ENCODE measurements around the gene FNDC4.
"Not testable (repeated sequence)": the region's sequence is repeated elsewhere in the genome, so short reads cannot be mapped to it uniquely, and the experiment has no call there.

Gene FNDC4

GRCh38 chr2:27494944-27495554, at the start of gene FNDC4:
TSS of gene FNDC4 (minus strand) at chr2:27495200. CDS start at chr2:27494679, 521 bp downstream.
- DNase-seq: peak; percentile 14
- H3K4me1 Mint-ChIP-seq: peaks cover 18% of the 10 kb centered on the region
- ATAC-seq: peak; percentile 48
- H3K9me3 Mint-ChIP-seq: no peaks in the 10 kb centered on the region
- peak within 1 kb of the TSS; percentile 56 for H3K4me3 Mint-ChIP-seq
- H3K27me3 Mint-ChIP-seq: peaks cover 53% of the 10 kb centered on the region
- no peaks in the 10 kb centered on the region for H3K36me3 Mint-ChIP-seq (ENCODE audit: low read depth)
- H3K27ac Mint-ChIP-seq: no peak within 1 kb of the TSS

- no peak overlapping the region for H3K4me3 Mint-ChIP-seq
- no peaks in the 10 kb centered on the region for H3K27me3 Mint-ChIP-seq
- H3K4me1 Mint-ChIP-seq: no peaks in the 10 kb centered on the region
- DNase-seq: no peak
- H3K36me3 Mint-ChIP-seq (ENCODE audit: low read depth): no peaks in the 10 kb centered on the region
- no peak overlapping the region for H3K27ac Mint-ChIP-seq
- no peaks in the 10 kb centered on the region for H3K9me3 Mint-ChIP-seq
- ATAC-seq: no peak
Observed at GRCh38 chr2:27544143-27544821, 49.3 kb upstream of the FNDC4 start.

GRCh38 chr2:27539649-27540048, 44.6 kb upstream of the FNDC4 start:
- not testable (repeated sequence) for DNase-seq; H3K4me3 Mint-ChIP-seq; H3K27me3 Mint-ChIP-seq; H3K27ac Mint-ChIP-seq; H3K4me1 Mint-ChIP-seq; ATAC-seq; H3K9me3 Mint-ChIP-seq; H3K36me3 Mint-ChIP-seq (ENCODE audit: low read depth)

GRCh38 chr2:27538839-27539450, 43.9 kb upstream of the FNDC4 start:
- not testable (repeated sequence) for ATAC-seq; H3K4me3 Mint-ChIP-seq; H3K4me1 Mint-ChIP-seq; H3K27me3 Mint-ChIP-seq; DNase-seq; H3K27ac Mint-ChIP-seq; H3K9me3 Mint-ChIP-seq; H3K36me3 Mint-ChIP-seq (ENCODE audit: low read depth)

DNA sequence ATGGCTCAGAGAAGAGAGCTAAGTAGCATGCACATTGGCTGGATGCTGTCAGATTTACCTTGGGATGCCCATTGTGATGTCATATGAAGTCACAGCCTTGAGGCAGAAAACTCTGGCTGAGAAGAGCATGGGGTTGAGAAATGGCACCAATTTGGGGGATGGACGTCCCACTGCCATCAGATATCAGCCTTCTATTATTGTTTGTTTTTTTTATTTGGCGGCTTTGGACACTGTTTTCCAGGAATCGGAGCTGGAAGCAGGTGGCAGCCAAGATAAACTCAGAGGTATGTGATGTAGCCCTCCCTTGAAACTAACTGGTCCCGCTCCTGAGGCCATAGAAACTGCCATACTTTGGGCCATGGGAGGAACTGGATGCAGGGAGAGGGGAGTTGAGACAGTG, 42.3 kb upstream of the FNDC4 start:
- DNase-seq (no peak), ATAC-seq (no peak)
- no peak overlapping the region for H3K27ac Mint-ChIP-seq

GRCh38 chr2:27531983-27532382, 37.0 kb upstream of the FNDC4 start:
- DNase-seq: no peak
- no peaks in the 10 kb centered on the region for H3K9me3 Mint-ChIP-seq
- H3K36me3 Mint-ChIP-seq (ENCODE audit: low read depth): no peaks in the 10 kb centered on the region
- ATAC-seq: no peak
- peaks cover 5% of the 10 kb centered on the region for H3K27me3 Mint-ChIP-seq
- H3K4me1 Mint-ChIP-seq: peaks cover 5% of the 10 kb centered on the region
- no peak overlapping the region for H3K4me3 Mint-ChIP-seq
- no peak overlapping the region for H3K27ac Mint-ChIP-seq

More for the DNA sequence above, 42.3 kb upstream of the FNDC4 start:
- Mint-ChIP-seq H3K9me3 (no peaks in the 10 kb centered on the region), H3K27me3 (no peaks in the 10 kb centered on the region), H3K36me3 (ENCODE audit: low read depth) (no peaks in the 10 kb centered on the region), H3K4me1 (no peaks in the 10 kb centered on the region), H3K4me3 (no peak overlapping the region)

- Mint-ChIP-seq H3K27me3 (peaks cover 13% of the 10 kb centered on the region), H3K4me3 (no peak overlapping the region), H3K9me3 (no peaks in the 10 kb centered on the region), H3K27ac (no peak overlapping the region), H3K36me3 (ENCODE audit: low read depth) (no peaks in the 10 kb centered on the region), H3K4me1 (peaks cover 5% of the 10 kb centered on the region)
- ATAC-seq: no peak
- no peak for DNase-seq
Observed at GRCh38 chr2:27527182-27527581, 32.2 kb upstream of the FNDC4 start.

DNA sequence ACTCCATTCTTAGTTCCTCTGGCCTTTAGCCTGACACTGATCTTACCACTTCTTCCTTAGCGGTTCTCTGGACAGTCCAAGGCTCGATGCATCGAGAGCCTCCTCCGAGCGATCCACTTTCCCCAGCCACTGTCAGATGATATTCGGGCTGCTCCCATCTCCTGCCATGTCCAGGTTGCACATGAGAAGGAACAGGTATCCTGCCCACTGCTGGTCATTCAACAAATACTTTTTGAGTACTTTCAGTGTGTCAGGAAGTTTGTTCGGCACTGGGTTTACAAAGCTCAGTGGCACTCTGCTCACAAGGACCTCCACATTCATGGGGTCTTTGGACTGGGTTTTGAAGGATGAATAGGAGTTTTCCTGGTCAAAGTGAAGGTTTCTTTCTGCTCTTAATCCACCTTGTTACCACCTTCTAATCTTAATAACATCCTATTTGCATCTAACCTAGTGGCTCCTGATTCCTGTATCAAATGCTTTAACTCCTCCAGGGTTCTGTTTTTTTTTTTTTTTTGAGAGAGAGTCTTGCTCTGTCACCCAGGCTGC, 27.5 kb upstream of the FNDC4 start:
- Mint-ChIP-seq H3K27me3 (peaks cover 14% of the 10 kb centered on the region), H3K4me1 (peaks cover 5% of the 10 kb centered on the region), H3K4me3 (no peak overlapping the region), H3K36me3 (ENCODE audit: low read depth) (no peaks in the 10 kb centered on the region), H3K27ac (no peak overlapping the region), H3K9me3 (no peaks in the 10 kb centered on the region)
- no peak for ATAC-seq
- no peak for DNase-seq

DNA sequence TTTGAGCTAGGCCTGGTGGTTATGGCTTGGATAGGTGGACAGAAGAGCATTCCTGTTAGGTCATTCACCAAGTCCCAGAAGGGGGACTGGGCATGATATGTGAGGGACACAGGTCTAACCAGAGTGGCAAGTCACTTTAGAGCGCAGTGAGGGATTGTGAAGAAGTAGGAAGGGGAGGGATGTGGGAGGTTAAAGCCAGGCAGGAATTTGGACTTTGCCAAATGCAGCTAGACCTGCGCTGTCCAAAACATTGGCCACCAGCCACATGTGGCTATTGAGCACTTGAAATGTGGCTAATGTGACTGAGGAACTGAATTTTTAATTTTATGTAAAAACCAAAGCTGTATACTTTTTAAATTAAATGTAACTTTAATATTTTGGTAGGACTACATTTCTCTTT, 25.3 kb upstream of the FNDC4 start:
- H3K27ac Mint-ChIP-seq: no peak overlapping the region
- ATAC-seq (no peak), DNase-seq (no peak)
- no peaks in the 10 kb centered on the region for H3K36me3 Mint-ChIP-seq (ENCODE audit: low read depth)
- H3K4me3 Mint-ChIP-seq: no peak overlapping the region
- H3K27me3 Mint-ChIP-seq: peaks cover 20% of the 10 kb centered on the region
- no peaks in the 10 kb centered on the region for H3K9me3 Mint-ChIP-seq
- no peaks in the 10 kb centered on the region for H3K4me1 Mint-ChIP-seq

- no peak for ATAC-seq
- peaks cover 19% of the 10 kb centered on the region for H3K27me3 Mint-ChIP-seq
- H3K27ac Mint-ChIP-seq: no peak overlapping the region
- H3K36me3 Mint-ChIP-seq (ENCODE audit: low read depth): no peaks in the 10 kb centered on the region
- H3K4me3 Mint-ChIP-seq: no peak overlapping the region
- no peaks in the 10 kb centered on the region for H3K9me3 Mint-ChIP-seq
- no peak for DNase-seq
- H3K4me1 Mint-ChIP-seq: no peaks in the 10 kb centered on the region
Observed at GRCh38 chr2:27518782-27519113, 23.7 kb upstream of the FNDC4 start.

- ATAC-seq (no peak), DNase-seq (no peak)
- no peak overlapping the region for H3K27ac Mint-ChIP-seq
- no peaks in the 10 kb centered on the region for H3K4me1 Mint-ChIP-seq
- peaks cover 20% of the 10 kb centered on the region for H3K27me3 Mint-ChIP-seq
- no peaks in the 10 kb centered on the region for H3K9me3 Mint-ChIP-seq
- no peak overlapping the region for H3K4me3 Mint-ChIP-seq
- H3K36me3 Mint-ChIP-seq (ENCODE audit: low read depth): no peaks in the 10 kb centered on the region
Observed at GRCh38 chr2:27518113-27518781, 23.2 kb upstream of the FNDC4 start.

DNA sequence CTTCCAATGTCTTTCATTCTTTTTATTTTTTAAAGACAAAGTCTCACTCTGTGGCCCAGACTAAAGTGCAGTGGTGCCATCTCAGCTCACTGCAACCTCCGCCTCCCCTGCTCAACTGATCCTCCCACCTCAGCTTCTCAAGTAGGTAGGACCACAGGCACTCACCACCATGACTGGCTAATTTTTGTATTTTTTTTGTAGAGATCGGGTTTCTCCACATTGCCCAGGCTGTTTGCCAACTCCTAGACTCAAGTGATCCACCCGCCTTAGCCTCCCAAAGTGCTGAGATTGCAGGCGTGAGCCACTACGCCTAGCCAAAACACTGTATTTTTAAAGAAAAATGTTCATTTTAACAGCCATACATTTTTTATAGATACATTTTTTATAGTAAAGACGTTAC, 14.3 kb upstream of the FNDC4 start:
- ATAC-seq (no peak), DNase-seq (no peak)
- H3K9me3 Mint-ChIP-seq: no peaks in the 10 kb centered on the region
- no peaks in the 10 kb centered on the region for H3K4me1 Mint-ChIP-seq
- no peak overlapping the region for H3K4me3 Mint-ChIP-seq
- no peaks in the 10 kb centered on the region for H3K36me3 Mint-ChIP-seq (ENCODE audit: low read depth)
- H3K27ac Mint-ChIP-seq: no peak overlapping the region
- peaks cover 9% of the 10 kb centered on the region for H3K27me3 Mint-ChIP-seq

GRCh38 chr2:27507293-27507692, 12.3 kb upstream of the FNDC4 start:
- peaks cover 6% of the 10 kb centered on the region for H3K27me3 Mint-ChIP-seq
- no peak overlapping the region for H3K27ac Mint-ChIP-seq
- H3K9me3 Mint-ChIP-seq: no peaks in the 10 kb centered on the region

GRCh38 chr2:27506587-27506986, 11.6 kb upstream of the FNDC4 start:
- Mint-ChIP-seq H3K4me3 (no peak overlapping the region), H3K9me3 (no peaks in the 10 kb centered on the region), H3K27ac (no peak overlapping the region), H3K36me3 (ENCODE audit: low read depth) (no peaks in the 10 kb centered on the region), H3K4me1 (no peaks in the 10 kb centered on the region), H3K27me3 (peaks cover 4% of the 10 kb centered on the region)
- DNase-seq (no peak), ATAC-seq (no peak)

More at GRCh38 chr2:27507293-27507692, 12.3 kb upstream of the FNDC4 start:
- Mint-ChIP-seq H3K4me1 (no peaks in the 10 kb centered on the region), H3K4me3 (no peak overlapping the region), H3K36me3 (ENCODE audit: low read depth) (no peaks in the 10 kb centered on the region)
- DNase-seq (no peak), ATAC-seq (no peak)

- Mint-ChIP-seq H3K27ac (no peak overlapping the region), H3K4me3 (no peak overlapping the region), H3K9me3 (no peaks in the 10 kb centered on the region), H3K27me3 (peaks cover 16% of the 10 kb centered on the region), H3K4me1 (no peaks in the 10 kb centered on the region), H3K36me3 (ENCODE audit: low read depth) (no peaks in the 10 kb centered on the region)
- no peak for ATAC-seq
- no peak for DNase-seq
Observed at GRCh38 chr2:27502142-27502541, 7.1 kb upstream of the FNDC4 start.

Data from activated naive CD8-positive, alpha-beta T cell treated with anti-CD3 and anti-CD28 coated beads, Interleukin-2, amount 50 U/mL, for 24 hours (primary cell).